ENCODE results near the gene GALNT10. TPM values are rescaled to one million over a fixed set of nuclear protein-coding genes. Genes with fewer than 3 reads are reported as not detected.

Gene GALNT10
- polyA plus RNA-seq, 1 donor = 12.9 TPM

- no peaks in the 10 kb centered on the region for H3K9me3 ChIP-seq (ENCODE audit: control insufficient read depth, low read depth, low read length)
- DNase-seq = no peak
- H3K27me3 ChIP-seq (ENCODE audit: control insufficient read depth, insufficient read depth, low read length) = no peaks in the 10 kb centered on the region
- H3K27ac ChIP-seq (ENCODE audit: low read length) = no peak overlapping the region
- peaks cover 3% of the 10 kb centered on the region for H3K4me1 ChIP-seq (ENCODE audit: control insufficient read depth, insufficient read depth, low read length)
- H3K4me3 ChIP-seq (ENCODE audit: low read length) = no peak overlapping the region
- peaks cover 18% of the 10 kb centered on the region for H3K36me3 ChIP-seq (ENCODE audit: control insufficient read depth, insufficient read depth, low read length)
These were observed 219.5 kb downstream of the GALNT10 start for GRCh38 chr5:154410008-154410407.

- Histone ChIP-seq H3K4me3 (ENCODE audit: low read length) (no peak overlapping the region), H3K36me3 (ENCODE audit: control insufficient read depth, insufficient read depth, low read length) (peaks cover 20% of the 10 kb centered on the region), H3K4me1 (ENCODE audit: control insufficient read depth, insufficient read depth, low read length) (no peaks in the 10 kb centered on the region), H3K27me3 (ENCODE audit: control insufficient read depth, insufficient read depth, low read length) (no peaks in the 10 kb centered on the region), H3K9me3 (ENCODE audit: control insufficient read depth, low read depth, low read length) (no peaks in the 10 kb centered on the region), H3K27ac (ENCODE audit: low read length) (no peak overlapping the region)
- DNase-seq = no peak
- WGBS (ENCODE audit: insufficient coverage, low lambda C conversion rate) = no CpG with 5 or more reads among the region's 6 CpGs
These were observed 220.3 kb downstream of the GALNT10 start for GRCh38 chr5:154410786-154411185.

GRCh38 chr5:154411338-154411737, 220.8 kb downstream of the GALNT10 start:
- WGBS (ENCODE audit: insufficient coverage, low lambda C conversion rate) = no CpG with 5 or more reads among the region's 5 CpGs
- Histone ChIP-seq H3K27ac (ENCODE audit: low read length) (no peak overlapping the region), H3K4me1 (ENCODE audit: control insufficient read depth, insufficient read depth, low read length) (no peaks in the 10 kb centered on the region), H3K27me3 (ENCODE audit: control insufficient read depth, insufficient read depth, low read length) (no peaks in the 10 kb centered on the region), H3K36me3 (ENCODE audit: control insufficient read depth, insufficient read depth, low read length) (peaks cover 22% of the 10 kb centered on the region), H3K9me3 (ENCODE audit: control insufficient read depth, low read depth, low read length) (no peaks in the 10 kb centered on the region), H3K4me3 (ENCODE audit: low read length) (no peak overlapping the region)
- DNase-seq = no peak

DNA sequence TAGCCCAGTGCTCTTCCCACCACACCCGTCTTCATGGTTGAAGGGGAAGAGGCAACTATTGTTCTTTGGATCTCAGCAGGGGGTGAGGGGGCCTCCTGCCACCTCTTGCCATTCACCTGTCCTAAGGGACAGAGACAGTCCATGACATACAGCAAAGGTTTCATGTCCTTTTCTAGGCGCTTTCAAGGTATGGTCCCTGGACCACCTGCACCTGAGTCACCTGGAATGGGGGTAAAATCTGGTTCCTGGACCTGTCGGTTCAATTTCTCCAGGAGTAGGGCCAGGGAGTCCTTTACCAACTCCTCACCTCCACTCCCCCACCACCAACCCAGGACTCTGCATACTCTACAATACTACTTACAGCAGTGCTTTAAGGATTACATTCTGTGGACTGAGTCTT, 221.8 kb downstream of the GALNT10 start:
- Histone ChIP-seq H3K9me3 (ENCODE audit: control insufficient read depth, low read depth, low read length) (no peaks in the 10 kb centered on the region), H3K4me1 (ENCODE audit: control insufficient read depth, insufficient read depth, low read length) (peaks cover under 1% of the 10 kb centered on the region), H3K4me3 (ENCODE audit: low read length) (no peak overlapping the region), H3K36me3 (ENCODE audit: control insufficient read depth, insufficient read depth, low read length) (peaks cover 26% of the 10 kb centered on the region), H3K27me3 (ENCODE audit: control insufficient read depth, insufficient read depth, low read length) (no peaks in the 10 kb centered on the region), H3K27ac (ENCODE audit: low read length) (no peak overlapping the region)
- WGBS (ENCODE audit: insufficient coverage, low lambda C conversion rate) = no CpG with 5 or more reads among the region's 3 CpGs
- DNase-seq = no peak

- Histone ChIP-seq H3K4me3 (ENCODE audit: low read length) (no peak overlapping the region), H3K36me3 (ENCODE audit: control insufficient read depth, insufficient read depth, low read length) (peaks cover 28% of the 10 kb centered on the region), H3K4me1 (ENCODE audit: control insufficient read depth, insufficient read depth, low read length) (peaks cover 4% of the 10 kb centered on the region), H3K9me3 (ENCODE audit: control insufficient read depth, low read depth, low read length) (no peaks in the 10 kb centered on the region), H3K27me3 (ENCODE audit: control insufficient read depth, insufficient read depth, low read length) (no peaks in the 10 kb centered on the region), H3K27ac (ENCODE audit: low read length) (no peak overlapping the region)
- no peak for DNase-seq
- no CpG with 5 or more reads among the region's 9 CpGs for WGBS (ENCODE audit: insufficient coverage, low lambda C conversion rate)
These were observed 222.4 kb downstream of the GALNT10 start for GRCh38 chr5:154412925-154413324.

- WGBS (ENCODE audit: insufficient coverage, low lambda C conversion rate) = no CpG with 5 or more reads among the region's 6 CpGs
- H3K36me3 ChIP-seq (ENCODE audit: control insufficient read depth, insufficient read depth, low read length) = peaks cover 34% of the 10 kb centered on the region
These were observed 224.6 kb downstream of the GALNT10 start for GRCh38 chr5:154415114-154415513.

DNA sequence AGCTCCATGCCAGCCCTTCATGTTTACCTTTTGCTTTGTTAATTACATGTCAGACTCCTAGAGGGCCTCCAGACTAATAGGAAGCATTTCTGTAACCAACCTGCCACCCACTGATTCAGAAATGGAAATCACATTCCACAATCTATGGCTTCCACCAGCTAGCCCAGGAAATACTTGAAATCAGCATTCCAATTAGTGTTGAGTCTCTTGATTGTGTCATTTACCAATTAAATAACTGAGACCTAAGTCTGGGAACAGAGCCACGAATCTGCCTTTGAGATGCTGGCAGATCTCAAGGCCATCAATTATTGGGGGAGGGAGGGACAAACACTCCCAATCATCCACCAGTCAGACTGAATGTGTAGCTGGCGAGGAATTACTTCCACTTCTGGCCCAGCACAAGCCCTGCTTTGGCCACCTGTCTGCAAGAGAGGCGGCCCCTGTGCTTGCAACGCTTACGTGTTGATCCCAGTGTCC, 227.8 kb downstream of the GALNT10 start:
- H3K9me3 ChIP-seq (ENCODE audit: control insufficient read depth, low read depth, low read length) = no peaks in the 10 kb centered on the region
- no peak for DNase-seq
- H3K36me3 ChIP-seq (ENCODE audit: control insufficient read depth, insufficient read depth, low read length) = peaks cover 21% of the 10 kb centered on the region
- WGBS (ENCODE audit: insufficient coverage, low lambda C conversion rate) = no CpG with 5 or more reads among the region's 5 CpGs
- H3K4me3 ChIP-seq (ENCODE audit: low read length) = no peak overlapping the region
- peaks cover 4% of the 10 kb centered on the region for H3K4me1 ChIP-seq (ENCODE audit: control insufficient read depth, insufficient read depth, low read length)
- H3K27ac ChIP-seq (ENCODE audit: low read length) = no peak overlapping the region
- no peaks in the 10 kb centered on the region for H3K27me3 ChIP-seq (ENCODE audit: control insufficient read depth, insufficient read depth, low read length)

More at GRCh38 chr5:154415114-154415513, 224.6 kb downstream of the GALNT10 start:
- Histone ChIP-seq H3K27me3 (ENCODE audit: control insufficient read depth, insufficient read depth, low read length) (no peaks in the 10 kb centered on the region), H3K4me1 (ENCODE audit: control insufficient read depth, insufficient read depth, low read length) (peaks cover 4% of the 10 kb centered on the region), H3K27ac (ENCODE audit: low read length) (no peak overlapping the region), H3K9me3 (ENCODE audit: control insufficient read depth, low read depth, low read length) (no peaks in the 10 kb centered on the region), H3K4me3 (ENCODE audit: low read length) (no peak overlapping the region)
- no peak for DNase-seq

DNA sequence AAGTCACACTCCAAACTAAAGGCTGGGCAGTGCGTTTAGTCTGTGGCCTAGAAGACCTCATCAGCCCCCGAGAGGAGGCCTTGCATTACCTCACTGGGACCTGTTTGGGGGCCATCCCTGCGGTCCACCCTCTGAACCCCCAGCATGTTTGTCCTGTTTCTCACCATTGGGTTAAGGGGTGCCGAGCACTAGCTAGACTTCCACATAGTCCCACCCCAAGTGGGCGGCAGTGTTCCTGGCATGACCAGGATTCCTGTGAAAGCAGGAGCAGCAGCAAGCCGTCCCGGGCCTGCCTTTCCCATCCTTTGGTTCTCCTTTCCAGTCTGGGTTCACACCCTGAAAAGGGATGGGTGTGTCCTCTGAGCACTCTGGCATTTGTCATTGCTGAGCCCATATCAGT, 228.7 kb downstream of the GALNT10 start:
- H3K36me3 ChIP-seq (ENCODE audit: control insufficient read depth, insufficient read depth, low read length) = peaks cover 20% of the 10 kb centered on the region
- WGBS (ENCODE audit: insufficient coverage, low lambda C conversion rate) = no CpG with 5 or more reads among the region's 7 CpGs
- no peaks in the 10 kb centered on the region for H3K27me3 ChIP-seq (ENCODE audit: control insufficient read depth, insufficient read depth, low read length)
- H3K27ac ChIP-seq (ENCODE audit: low read length) = no peak overlapping the region
- no peak overlapping the region for H3K4me3 ChIP-seq (ENCODE audit: low read length)
- H3K4me1 ChIP-seq (ENCODE audit: control insufficient read depth, insufficient read depth, low read length) = peaks cover 4% of the 10 kb centered on the region
- H3K9me3 ChIP-seq (ENCODE audit: control insufficient read depth, low read depth, low read length) = no peaks in the 10 kb centered on the region
- no peak for DNase-seq

DNA sequence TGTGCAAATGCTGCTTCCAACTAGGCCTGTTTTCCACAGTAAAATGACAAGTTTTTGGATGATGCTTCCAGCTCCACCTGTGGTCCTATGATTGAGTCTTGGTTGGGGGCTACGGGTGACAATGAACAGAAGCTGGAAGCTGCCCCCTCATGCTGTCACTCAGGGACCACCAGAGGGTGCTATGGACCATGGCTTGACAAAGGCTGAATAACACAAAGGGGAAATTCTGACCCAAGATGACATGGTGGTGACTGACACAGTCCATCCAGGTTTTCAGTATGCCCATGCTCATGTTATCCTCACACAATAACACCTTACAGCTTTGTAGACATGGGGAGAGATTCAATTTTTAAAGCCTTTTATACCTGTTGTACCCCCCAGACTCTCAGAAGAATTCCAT, 231.3 kb downstream of the GALNT10 start:
- DNase-seq = no peak
- Histone ChIP-seq H3K9me3 (ENCODE audit: control insufficient read depth, low read depth, low read length) (no peaks in the 10 kb centered on the region), H3K4me3 (ENCODE audit: low read length) (no peak overlapping the region), H3K36me3 (ENCODE audit: control insufficient read depth, insufficient read depth, low read length) (peaks cover 12% of the 10 kb centered on the region), H3K4me1 (ENCODE audit: control insufficient read depth, insufficient read depth, low read length) (peaks cover 4% of the 10 kb centered on the region), H3K27ac (ENCODE audit: low read length) (no peak overlapping the region), H3K27me3 (ENCODE audit: control insufficient read depth, insufficient read depth, low read length) (no peaks in the 10 kb centered on the region)
- WGBS (ENCODE audit: insufficient coverage, low lambda C conversion rate) = no CpG with 5 or more reads among the region's 1 CpG

- peaks cover 4% of the 10 kb centered on the region for H3K4me1 ChIP-seq (ENCODE audit: control insufficient read depth, insufficient read depth, low read length)
- no peaks in the 10 kb centered on the region for H3K27me3 ChIP-seq (ENCODE audit: control insufficient read depth, insufficient read depth, low read length)
- no peak overlapping the region for H3K4me3 ChIP-seq (ENCODE audit: low read length)
- no peak for DNase-seq
- peaks cover 12% of the 10 kb centered on the region for H3K36me3 ChIP-seq (ENCODE audit: control insufficient read depth, insufficient read depth, low read length)
- 88% methylated on average over 1 of the region's 2 CpGs for WGBS (ENCODE audit: insufficient coverage, low lambda C conversion rate)
- no peaks in the 10 kb centered on the region for H3K9me3 ChIP-seq (ENCODE audit: control insufficient read depth, low read depth, low read length)
- H3K27ac ChIP-seq (ENCODE audit: low read length) = no peak overlapping the region
These were observed 231.8 kb downstream of the GALNT10 start for GRCh38 chr5:154422298-154422697.

- Histone ChIP-seq H3K4me3 (ENCODE audit: low read length) (no peak overlapping the region), H3K9me3 (ENCODE audit: control insufficient read depth, low read depth, low read length) (no peaks in the 10 kb centered on the region), H3K27ac (ENCODE audit: low read length) (no peak overlapping the region), H3K4me1 (ENCODE audit: control insufficient read depth, insufficient read depth, low read length) (no peaks in the 10 kb centered on the region), H3K27me3 (ENCODE audit: control insufficient read depth, insufficient read depth, low read length) (no peaks in the 10 kb centered on the region), H3K36me3 (ENCODE audit: control insufficient read depth, insufficient read depth, low read length) (no peaks in the 10 kb centered on the region)
- 80% methylated on average over 1 of the region's 3 CpGs for WGBS (ENCODE audit: insufficient coverage, low lambda C conversion rate)
- DNase-seq = no peak
These were observed 237.7 kb downstream of the GALNT10 start for GRCh38 chr5:154428208-154428607.
